GM21515 (cell line): Measurements from ENCODE around the gene LCE3C.
"Not testable (repeated sequence)": the region's sequence is repeated elsewhere in the genome, so short reads cannot be mapped to it uniquely, and the experiment has no call there.

Experiments used
- ATAC-seq: cut with Tn5 transposase; IDR thresholded peaks from one replicate; pipeline ENCODE4 v1.9.1; 2021; ENCODE audit not compliant: unreplicated experiment

Gene LCE3C, protein sequence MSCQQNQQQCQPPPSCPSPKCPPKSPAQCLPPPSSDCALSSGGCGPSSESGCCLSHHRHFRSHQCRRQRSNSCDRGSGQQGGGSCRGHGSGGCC

GRCh38 chr1:152599934-152600333 lies at the start of gene LCE3C:
Gene LCE3C, plus strand, starts transcription at chr1:152600234. Its CDS starts 498 bp downstream, at chr1:152600732.
- no peak for ATAC-seq

GRCh38 chr1:152565115-152565514 lies 34.9 kb upstream of the LCE3C start:
- no peak for ATAC-seq

GRCh38 chr1:152565535-152566215 lies 34.4 kb upstream of the LCE3C start:
- ATAC-seq, result no peak

DNA sequence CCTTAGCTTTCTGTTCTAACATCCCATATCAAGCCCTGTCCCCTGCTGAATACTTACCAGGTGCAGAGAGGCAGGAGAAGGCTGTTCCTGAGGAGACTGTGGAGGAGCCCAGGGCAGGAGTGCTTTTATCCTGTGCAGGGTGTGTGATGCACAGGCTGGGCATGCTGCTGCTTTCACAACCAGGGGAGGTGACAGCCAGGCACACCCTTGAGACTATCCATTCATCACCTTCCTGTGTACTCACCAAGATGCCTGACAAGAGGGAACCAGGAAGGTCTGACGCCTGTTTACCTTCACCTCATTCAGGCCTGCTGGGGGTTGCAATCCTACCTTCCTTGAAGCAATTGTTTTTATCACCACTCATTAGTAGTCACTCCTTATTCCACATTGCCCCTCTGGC lies 33.4 kb upstream of the LCE3C start, which contains the start of gene LCE3E:
Gene LCE3E, minus strand, starts transcription at position 100 of the 400 bp plus-strand sequence. CDS start 572 bp downstream, outside the sequence.
- ATAC-seq, result no peak

GRCh38 chr1:152577168-152577567 lies 22.9 kb upstream of the LCE3C start:
- no peak for ATAC-seq

- not testable (repeated sequence) for ATAC-seq
Observed at GRCh38 chr1:152579526-152579925, 20.5 kb upstream of the LCE3C start.

DNA sequence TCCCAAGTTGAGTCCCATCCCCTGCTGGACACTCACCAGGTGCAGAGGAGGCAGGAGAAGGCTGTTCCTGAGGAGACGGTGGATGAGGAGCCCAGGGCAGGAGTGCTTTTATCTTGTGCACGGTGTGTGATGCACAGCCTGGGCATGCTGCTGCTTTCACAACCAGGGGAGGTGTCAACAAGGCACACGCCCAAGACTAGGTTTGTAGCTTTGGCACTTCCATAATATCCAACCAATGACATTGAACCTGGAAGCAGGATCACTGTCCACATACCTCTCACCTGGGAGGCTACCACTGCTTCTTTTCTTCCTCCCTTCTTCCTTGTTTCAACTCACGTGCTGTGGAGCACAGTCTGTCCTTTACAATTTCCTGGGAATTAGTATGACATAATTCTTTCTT lies 19.6 kb upstream of the LCE3C start, which contains the start of gene LCE3D:
Gene LCE3D, minus strand, starts transcription at position 84 of the 400 bp plus-strand sequence. CDS start 580 bp downstream, outside the sequence.
- no peak for ATAC-seq

DNA sequence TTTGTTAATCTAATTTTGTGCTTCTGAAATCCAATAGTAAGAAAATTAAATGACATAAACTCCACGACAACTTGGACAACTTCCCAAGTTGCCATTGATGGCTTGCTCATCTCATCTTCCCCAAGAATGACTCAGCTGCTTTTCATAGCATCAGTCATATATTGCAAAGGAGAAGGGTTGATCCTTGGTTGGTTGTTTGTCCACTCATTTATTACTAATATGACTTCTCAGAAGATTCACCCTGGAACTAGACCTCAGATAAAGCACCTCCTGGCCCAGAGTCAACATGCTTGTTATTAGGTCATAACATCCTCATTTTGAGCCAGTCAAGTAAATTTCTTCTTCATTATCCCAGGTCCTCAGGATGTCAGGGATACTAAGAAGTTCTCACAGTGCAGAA lies 17.4 kb upstream of the LCE3C start:
- ATAC-seq, result no peak

- ATAC-seq, result no peak
Observed at GRCh38 chr1:152585586-152585985, 14.4 kb upstream of the LCE3C start.

- ATAC-seq, result no peak
Observed at GRCh38 chr1:152596986-152597385, 3.0 kb upstream of the LCE3C start.

DNA sequence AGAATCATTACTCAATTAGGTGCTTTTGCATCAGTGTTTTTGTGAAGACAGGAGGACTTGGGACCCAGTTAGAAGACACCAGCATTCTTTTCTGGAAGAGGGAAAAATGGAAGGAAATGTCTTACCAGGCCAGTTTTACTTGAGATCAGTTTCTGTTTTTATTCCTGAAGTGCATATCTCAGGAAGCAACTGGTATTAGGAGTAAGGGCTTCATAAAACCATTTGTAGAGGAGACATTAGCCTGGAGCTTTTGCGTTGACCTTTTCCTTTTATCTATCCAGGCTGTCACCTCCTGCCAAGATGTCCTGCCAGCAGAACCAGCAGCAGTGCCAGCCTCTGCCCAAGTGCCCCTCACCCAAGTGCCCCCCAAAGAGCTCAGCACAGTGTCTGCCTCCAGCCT lies 13.5 kb downstream of the LCE3C start, which contains the start of gene LCE3B:
Gene LCE3B, plus strand, starts transcription at position 301 of the 400 bp plus-strand sequence. Its CDS starts 0 bp downstream, at position 301.
- no peak for ATAC-seq

GRCh38 chr1:152621993-152622392 lies 22.0 kb downstream of the LCE3C start:
- ATAC-seq, result no peak

DNA sequence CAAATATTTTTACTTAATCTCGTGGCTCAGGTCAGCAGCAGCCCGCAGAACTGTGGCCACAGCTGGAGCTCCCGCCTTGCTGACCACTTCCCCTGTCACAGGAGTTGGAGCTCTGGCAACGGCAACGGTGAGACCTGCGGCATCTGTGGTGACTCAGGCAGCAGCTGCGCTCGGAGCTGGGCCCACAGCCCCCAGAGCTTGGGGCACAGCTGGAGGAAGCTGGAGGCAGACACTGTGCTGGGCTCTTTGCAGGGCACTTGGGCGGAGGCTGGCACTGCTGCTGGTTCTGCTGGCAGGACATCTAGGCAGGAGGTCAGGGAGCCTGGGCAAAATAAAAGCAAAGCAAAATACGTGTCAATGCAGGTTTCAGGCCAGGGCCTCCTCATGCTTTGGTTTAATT lies 22.8 kb downstream of the LCE3C start, which contains the start of gene LCE3A:
Gene LCE3A, minus strand, starts transcription at position 301 of the 400 bp plus-strand sequence. Its CDS starts 0 bp downstream, at position 301.
- no peak for ATAC-seq

GRCh38 chr1:152623203-152623844 lies 23.3 kb downstream of the LCE3C start:
- no peak for ATAC-seq

GRCh38 chr1:152626744-152627143 lies 26.7 kb downstream of the LCE3C start:
- no peak for ATAC-seq

- ATAC-seq, result no peak
Observed at GRCh38 chr1:152630596-152630995, 30.6 kb downstream of the LCE3C start.

DNA sequence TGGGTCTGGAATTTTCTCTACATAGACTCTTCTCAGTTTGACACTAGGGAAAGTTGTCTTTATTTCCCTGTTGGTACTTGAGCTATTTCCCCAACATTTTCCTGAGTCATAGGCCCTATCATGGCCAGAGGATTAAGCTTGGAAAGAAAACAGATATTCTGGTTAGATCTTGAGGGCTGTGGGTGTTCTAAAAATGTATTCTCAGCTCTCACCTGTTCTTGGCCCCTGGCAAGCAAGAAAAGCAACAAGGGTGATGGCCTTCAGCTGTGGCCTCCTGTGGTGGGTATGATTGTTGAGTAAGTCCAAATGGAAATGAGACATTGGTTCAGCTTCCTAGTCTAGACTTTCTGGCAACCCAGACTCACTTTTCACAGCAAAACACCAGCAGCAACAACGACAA lies 40.3 kb downstream of the LCE3C start:
- ATAC-seq, result no peak

- ATAC-seq, result no peak
Observed at GRCh38 chr1:152643945-152644344, 43.9 kb downstream of the LCE3C start.

GRCh38 chr1:152645146-152645545 lies 45.1 kb downstream of the LCE3C start:
- ATAC-seq, result no peak

GRCh38 chr1:152646656-152647055 lies 46.6 kb downstream of the LCE3C start:
- no peak for ATAC-seq
